ENCODE data around the gene UPF1.
"Not testable (repeated sequence)": the region's sequence is repeated elsewhere in the genome, so short reads cannot be mapped to it uniquely, and the experiment has no call there.

Gene UPF1

GRCh38 chr19:18906605-18907519 is 75.1 kb downstream of the UPF1 start:
- no peak for DNase-seq (ENCODE audit: extremely low spot score, insufficient read length, low read depth)
- FAIRE-seq, result no peak

- DNase-seq (ENCODE audit: extremely low spot score, insufficient read length, low read depth) (no peak), FAIRE-seq (no peak)
Measured at GRCh38 chr19:18908917-18909619, 77.3 kb downstream of the UPF1 start.

- FAIRE-seq (no peak), DNase-seq (ENCODE audit: extremely low spot score, insufficient read length, low read depth) (no peak)
Measured at GRCh38 chr19:18910010-18910409, 78.3 kb downstream of the UPF1 start.

- no peak for DNase-seq (ENCODE audit: extremely low spot score, insufficient read length, low read depth)
- no peak for FAIRE-seq
Measured at GRCh38 chr19:18910801-18911436, 79.2 kb downstream of the UPF1 start.

GRCh38 chr19:18912933-18913332 is 81.2 kb downstream of the UPF1 start:
- DNase-seq (ENCODE audit: extremely low spot score, insufficient read length, low read depth), result no peak
- no peak for FAIRE-seq

- FAIRE-seq, result no peak
Measured at GRCh38 chr19:18913466-18913865, 81.7 kb downstream of the UPF1 start.

GRCh38 chr19:18915639-18916038 is 83.9 kb downstream of the UPF1 start:
- FAIRE-seq, result no peak
- no peak for DNase-seq (ENCODE audit: extremely low spot score, insufficient read length, low read depth)

More at GRCh38 chr19:18913466-18913865, 81.7 kb downstream of the UPF1 start:
- DNase-seq (ENCODE audit: extremely low spot score, insufficient read length, low read depth), result no peak

- DNase-seq (ENCODE audit: extremely low spot score, insufficient read length, low read depth); FAIRE-seq: not testable (repeated sequence)
Measured at GRCh38 chr19:18917593-18917992, 85.8 kb downstream of the UPF1 start.
